Activated gamma-delta T cell treated with Interleukin-2 at 50 U/mL for 16 hours (primary cell): Measurements from ENCODE around the gene BBS2.
"Not testable (repeated sequence)": the region's sequence is repeated elsewhere in the genome, so short reads cannot be mapped to it uniquely, and the experiment has no call there.

Experiments
- DNase-seq: peaks from one replicate; pipeline ENCODE4 v3.0.0-alpha.2; 2020

The BBS2 gene

GRCh38 chr16:56520251-56520577, 390 bp upstream of the BBS2 start:
- no peak for DNase-seq

GRCh38 chr16:56518425-56518824, 1.4 kb downstream of the BBS2 start:
- no peak for DNase-seq

- DNase-seq: no peak
Measured at GRCh38 chr16:56517206-56517605, 2.6 kb downstream of the BBS2 start.

GRCh38 chr16:56515665-56516064, 4.2 kb downstream of the BBS2 start:
- DNase-seq: no peak

DNA sequence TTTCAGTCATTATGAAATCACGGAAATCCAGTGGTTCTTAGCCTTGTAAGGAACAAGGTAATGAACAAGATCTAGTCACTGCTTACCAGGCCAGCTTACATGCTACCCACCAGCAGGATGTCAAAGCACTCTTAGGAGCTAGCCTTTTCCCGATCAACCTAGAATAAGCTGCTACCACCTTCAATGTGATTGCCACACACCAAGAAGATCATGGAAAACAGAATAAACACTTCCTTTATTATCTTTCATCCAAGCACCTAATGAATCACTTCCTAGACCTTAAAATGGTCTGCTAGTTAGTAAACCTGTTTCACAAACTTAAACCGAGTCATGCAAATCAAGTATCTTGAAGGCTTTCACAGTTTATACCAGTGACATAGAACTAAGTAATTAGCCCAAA, 5.0 kb downstream of the BBS2 start:
- no peak for DNase-seq

- peak; percentile 39 for DNase-seq
Measured at GRCh38 chr16:56513972-56514371, 5.9 kb downstream of the BBS2 start.

GRCh38 chr16:56513091-56513490, 6.7 kb downstream of the BBS2 start:
- no peak for DNase-seq

DNA sequence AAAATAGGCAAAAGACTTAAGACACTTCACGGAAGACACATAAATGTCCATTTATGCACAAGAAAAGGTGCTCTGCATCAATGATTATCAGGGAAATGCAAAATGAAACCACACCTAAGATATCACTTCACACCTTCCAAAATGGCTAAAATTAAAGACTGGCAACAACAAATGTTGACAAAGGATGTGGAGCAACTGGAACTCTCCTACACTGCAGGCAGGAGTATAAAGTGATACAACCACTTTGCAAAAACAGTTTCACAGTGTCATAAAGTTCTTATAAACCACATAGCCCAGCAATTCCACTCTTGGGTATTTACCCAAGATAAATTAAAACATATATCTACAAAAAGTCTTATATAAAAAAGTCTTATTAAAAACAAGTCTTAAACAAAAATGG, 7.8 kb downstream of the BBS2 start:
- DNase-seq: no peak

- DNase-seq: no peak
Measured at GRCh38 chr16:56510544-56510943, 9.3 kb downstream of the BBS2 start.

GRCh38 chr16:56506941-56507340, 12.9 kb downstream of the BBS2 start:
- no peak for DNase-seq

- no peak for DNase-seq
Measured at GRCh38 chr16:56505181-56505580, 14.6 kb downstream of the BBS2 start.

DNA sequence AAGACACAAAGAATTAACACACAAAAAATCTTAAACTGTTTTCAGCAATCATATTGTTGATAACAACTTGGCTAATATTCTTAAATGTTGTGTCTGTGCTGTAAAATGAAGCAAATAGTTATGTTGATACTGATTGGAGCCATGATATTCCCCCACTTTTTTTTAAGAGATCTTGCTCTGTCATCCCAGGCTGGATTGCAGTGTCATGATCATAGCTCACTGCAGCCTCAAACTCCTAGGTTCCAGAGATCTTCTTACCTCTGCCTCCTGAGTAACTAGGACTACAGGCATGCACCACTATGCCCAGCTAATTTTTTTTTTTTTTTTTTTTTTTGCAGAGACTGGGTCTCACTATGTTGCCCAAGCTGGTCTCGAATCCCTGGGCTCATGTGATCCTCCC, 26.0 kb downstream of the BBS2 start:
- no peak for DNase-seq

- DNase-seq: no peak
Measured at GRCh38 chr16:56493126-56493525, 26.7 kb downstream of the BBS2 start.

DNA sequence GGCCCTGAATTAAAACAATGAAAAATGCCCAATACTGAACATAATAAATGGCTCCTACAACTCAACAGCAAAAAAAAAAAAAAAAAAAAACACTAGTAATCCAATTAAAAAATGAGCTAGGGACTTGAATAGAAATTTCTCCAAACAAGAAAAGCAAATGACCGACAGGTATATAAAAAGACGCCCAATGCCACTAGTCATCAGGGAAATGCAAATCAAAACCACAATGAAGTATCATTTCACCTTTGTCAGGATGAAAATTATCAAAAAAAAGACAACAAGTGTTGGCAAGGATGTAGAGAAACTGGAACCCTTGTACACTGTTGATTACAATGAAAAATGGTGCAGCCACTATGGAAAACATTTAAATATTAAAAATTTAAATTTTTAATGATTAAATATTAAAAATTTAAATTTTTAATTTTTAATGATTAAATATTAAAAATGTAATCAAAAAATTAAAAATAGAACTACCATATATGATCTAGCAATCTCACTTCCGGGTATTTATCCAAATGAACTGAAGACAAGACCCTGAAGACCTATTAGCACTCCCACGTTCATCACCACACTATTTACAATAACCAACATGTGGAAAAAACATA, 28.1 kb downstream of the BBS2 start:
- no peak for DNase-seq

GRCh38 chr16:56488868-56489267, 31.0 kb downstream of the BBS2 start:
- DNase-seq: not testable (repeated sequence)

DNA sequence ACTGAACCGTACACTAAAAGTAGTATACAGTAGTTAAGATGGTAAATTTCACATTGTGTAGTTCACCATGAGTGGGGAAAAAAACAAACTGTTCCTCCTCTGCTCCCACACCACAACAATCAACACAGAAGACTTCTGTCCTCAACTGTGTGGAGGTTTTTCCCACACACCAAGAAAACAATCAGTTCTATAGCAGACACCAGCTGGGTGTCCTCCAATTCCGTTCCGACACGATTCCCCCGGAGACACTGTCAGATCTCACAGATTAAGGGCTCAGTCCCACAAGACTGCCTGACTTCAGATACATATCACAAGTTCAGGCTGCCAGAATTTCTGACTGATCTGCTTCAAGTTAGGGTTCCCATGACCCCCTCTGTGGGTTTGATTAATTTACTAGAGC, 31.8 kb downstream of the BBS2 start:
- no peak for DNase-seq

- DNase-seq: no peak
Measured at GRCh38 chr16:56483394-56483793, 36.4 kb downstream of the BBS2 start.

- no peak for DNase-seq
Measured at GRCh38 chr16:56482683-56483236, 37.1 kb downstream of the BBS2 start.

- DNase-seq: no peak
Measured at GRCh38 chr16:56481468-56482122, 38.2 kb downstream of the BBS2 start.

GRCh38 chr16:56480776-56481467, 38.9 kb downstream of the BBS2 start:
- DNase-seq: no peak

DNA sequence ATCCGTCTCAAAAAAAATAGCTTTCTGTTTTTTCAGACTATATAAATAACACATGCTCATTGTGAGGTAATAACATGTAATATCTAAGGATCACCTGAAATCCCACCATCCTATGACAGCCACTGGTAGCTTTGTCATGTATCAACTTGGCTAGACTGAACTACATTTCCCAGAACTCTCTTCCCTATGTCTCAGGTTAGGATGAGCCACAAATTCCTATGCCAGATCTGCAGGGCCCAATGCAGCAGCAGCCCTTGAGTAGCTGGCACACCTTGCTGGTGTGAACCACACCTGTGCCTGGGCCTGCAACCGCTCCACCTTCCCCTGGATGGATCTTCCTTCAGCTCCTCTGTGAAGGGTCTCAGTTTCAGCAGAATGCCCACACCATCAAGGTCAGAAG, 40.4 kb downstream of the BBS2 start:
- no peak for DNase-seq

GRCh38 chr16:56478281-56479049, 41.4 kb downstream of the BBS2 start:
- DNase-seq: no peak

DNA sequence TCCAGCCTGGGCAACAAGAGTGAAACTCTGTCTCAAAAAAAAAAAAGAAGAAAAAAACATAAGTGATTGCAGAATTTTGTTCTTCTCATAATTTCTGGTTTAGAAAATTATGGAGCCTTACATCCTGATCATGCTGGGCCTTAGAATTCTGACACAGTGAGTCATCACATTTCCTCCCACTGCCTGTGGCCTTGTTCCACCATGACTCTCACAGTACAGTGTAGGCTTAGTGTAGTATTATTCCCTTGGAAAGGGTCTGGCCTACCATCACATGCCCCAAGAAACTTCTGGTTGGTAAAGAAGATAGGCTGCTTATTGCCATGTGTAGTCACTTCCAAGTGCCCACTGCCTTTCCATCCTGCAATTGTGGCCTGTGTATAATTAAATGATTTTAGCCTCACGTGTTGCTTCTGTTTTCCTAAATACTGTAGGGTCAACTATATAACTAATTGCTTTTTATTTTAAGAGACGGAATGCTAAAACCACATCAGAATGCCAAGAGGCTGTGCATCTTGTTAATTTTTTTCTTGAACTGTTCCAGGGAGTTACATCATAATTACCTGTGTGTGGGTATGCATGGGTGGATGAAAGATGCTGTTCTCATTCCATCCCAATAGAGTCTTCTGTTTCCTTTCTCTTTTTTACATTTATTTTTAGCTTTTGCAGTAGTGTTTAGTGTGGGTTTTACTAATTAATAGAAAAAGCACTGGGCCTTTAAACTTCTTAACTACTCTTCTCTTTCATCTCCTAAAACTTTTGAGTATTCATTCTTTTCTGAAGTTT, 42.5 kb downstream of the BBS2 start:
- no peak for DNase-seq
